ENCODE data around the gene CIPC. TPM values are rescaled to one million over a fixed set of nuclear protein-coding genes. Genes with fewer than 3 reads are reported as not detected.

The CIPC gene
- total and polyA plus RNA-seq, 2 of the 13 experiments (the other 11 are each of a cell fraction or from before 2014, with no cell fraction given): 7.6 to 13.9 TPM

GRCh38 chr14:77085538-77085937 is 12.5 kb upstream of the CIPC start:
- H3K79me2 ChIP-seq (ENCODE audit: insufficient read depth, low read length): no peaks in the 10 kb centered on the region
- POLR2A ChIA-PET: no interaction called here
- no peak overlapping the region for H3K4me2 ChIP-seq (ENCODE audit: low read depth, low read length)
- H3K4me1 ChIP-seq (ENCODE audit: insufficient read depth, low read length): 0 out of 2 replicates have a peak, but pooled peaks cover 9% of the 10 kb centered on the region
- H3K9ac ChIP-seq (ENCODE audit: insufficient read depth, low read depth, low read length): no peak overlapping the region
- no TSS peak for BruUV-seq (replicated peaks)
- FAIRE-seq: no peak
- no peaks in the 10 kb centered on the region for H3K36me3 ChIP-seq (replicated peaks in 1 of 2; ENCODE audit: control insufficient read depth in 1 of 2, insufficient read depth in 2 of 2, low read length in 2 of 2)
- no peak overlapping the region for H3K27ac ChIP-seq (ENCODE audit: extremely low read length, insufficient read depth, low read length)
- ATAC-seq: no peak
- DNase-seq (ENCODE audit: low spot score): no peak
- H3K27me3 ChIP-seq (ENCODE audit: control insufficient read depth in 1 of 2, insufficient read depth in 2 of 2, low read length in 2 of 2): 0 out of 5 replicates have a peak, but pooled peaks cover 0 to 5% of the 10 kb centered on the region in 2 experiments
- TF ChIP-seq AKAP8 (CRISPR knock-in tag; IDR thresholded peaks at IDR 0.05): no peak
- TF ChIP-seq ZXDC (CRISPR knock-in tag; IDR thresholded peaks at IDR 0.05): no peak
- no peak for TF ChIP-seq HNF4A (CRISPR knock-in tag; IDR thresholded peaks at IDR 0.05)
- TF ChIP-seq ZNF747 (CRISPR knock-in tag; IDR thresholded peaks at IDR 0.05; ENCODE audit: borderline replicate concordance): no peak
- TF ChIP-seq ZNF446 (CRISPR knock-in tag; IDR thresholded peaks at IDR 0.05): no peak
- no peak for TF ChIP-seq PRPF4 (IDR thresholded peaks at IDR 0.05; ENCODE audit: low read depth, low read length, poor library complexity, severe bottlenecking)
- TF ChIP-seq KLF15 (CRISPR knock-in tag; IDR thresholded peaks at IDR 0.05; ENCODE audit: borderline replicate concordance): no peak
- TF ChIP-seq ZNF382 (CRISPR knock-in tag; IDR thresholded peaks at IDR 0.05; ENCODE audit: borderline replicate concordance): no peak
- CTCF ChIA-PET (ENCODE audit: low intra/inter-chr PET ratio, low total read pairs): no interaction called here
- no peak overlapping the region for H2AFZ ChIP-seq (ENCODE audit: low read length)
- in situ Hi-C loops (cut with HindIII; ENCODE audit: extremely low pct_ligation_motif_present, low pct_unique_long_range_greater_than_20kb): no loop called here
- H3K9me3 ChIP-seq (ENCODE audit: low read length): peaks cover under 1% of the 10 kb centered on the region; the same call in 1 of the 2 replicates
- H3K4me3 ChIP-seq (replicated peaks in 1 of 3; ENCODE audit: insufficient read depth in 1 of 3, low read depth in 2 of 3, low read length in 3 of 3): no peak overlapping the region
- WGBS (ENCODE audit: low lambda C conversion rate): 0% methylated on average over 4 of the region's 4 CpGs
- intact Hi-C loops (cut with micrococcal nuclease; ENCODE audit: unreplicated experiment): no loop called here
- no peaks in the 10 kb centered on the region for H4K20me1 ChIP-seq (ENCODE audit: insufficient read depth, low read length)
